A549 (cell line): ENCODE results near the gene MMP14. TPM values are rescaled to one million over a fixed set of nuclear protein-coding genes. Genes with fewer than 3 reads are reported as not detected.

ENCODE experiments used
- ATAC-seq, 2 experiments: fragments of 200-7000 bp in 1 of 2; fragments of >200 bp in 1 of 2; cut with Nextera tagmentation in 1 of 2; cut with Tn5 transposase in 1 of 2; 3 replicates each; pipeline versions ENCODE4 v1.8.0 to v1.9.1; 2018 to 2020; ENCODE audit warnings: mild to moderate bottlenecking in 1 of 2, moderate library complexity in 1 of 2
- CTCF ChIA-PET: fragments of 300-600 bp; sonication (Branson Sonifier 250); formaldehyde crosslinking; extraction: SDS; loops from one replicate; lab custom pipeline; 2021; ENCODE audit warnings: antibody characterized with exemption, inconsistent platforms; lab: Yijun Ruan, JAX
- POLR2A ChIA-PET: fragments of 350-600 bp; formaldehyde crosslinking; extraction: SDS; loops from one replicate; lab custom pipeline; 2021; ENCODE audit warnings: antibody characterized with exemption, inconsistent platforms; lab: Yijun Ruan, JAX
- DNase-seq, 2 experiments: peaks; one replicate each; pipeline versions ENCODE4 v3.0.0 to v3.0.0-alpha.2; 2011 to 2016; ENCODE audit warnings: low read depth in 1 of 2, low spot score in 1 of 2
- FAIRE-seq: peaks from 2 replicates; lab custom pipeline; 2011; peaks lifted over from hg19 to GRCh38; lab: Jason Lieb, UNC
- H3K27ac ChIP-seq, 2 experiments: fragments of >200 bp; sonication (Bioruptor Twin); formaldehyde crosslinking; 3 replicates each; pipeline ENCODE4 v1.5.1; 2016 to 2017
- H3K4me1 ChIP-seq: fragments of >200 bp; sonication (Bioruptor Twin); formaldehyde crosslinking; 3 replicates; pipeline ENCODE4 v1.6.1; 2016
- H3K4me2 ChIP-seq: fragments of >200 bp; sonication (Bioruptor Twin); formaldehyde crosslinking; 3 replicates; pipeline ENCODE4 v1.6.1; 2016
- H3K4me3 ChIP-seq: fragments of >200 bp; sonication (Bioruptor Twin); formaldehyde crosslinking; 3 replicates; pipeline ENCODE4 v1.5.1; 2016
- H3K9me3 ChIP-seq: fragments of >200 bp; sonication (Bioruptor Twin); formaldehyde crosslinking; 3 replicates; pipeline ENCODE4 v1.6.1; 2016
- BCL3 ChIP-seq: fragments of >200 bp; sonication (Bioruptor Twin); formaldehyde crosslinking; IDR thresholded peaks from 3 replicates; pipeline ENCODE4 v1.6.1; 2016
- BHLHE40 ChIP-seq: IDR thresholded peaks from 2 replicates; pipeline ENCODE4 v1.6.1; 2012; ENCODE audit warnings: low read depth, low read length, inconsistent platforms
- CBX2 ChIP-seq: fragments of 200-600 bp; sonication (generic); IDR thresholded peaks from 2 replicates; pipeline ENCODE4 v1.6.1; 2016; ENCODE audit warnings: low read depth, mild to moderate bottlenecking, borderline replicate concordance
- EHF ChIP-seq: fragments of 250-450 bp; sonication (Bioruptor Pico); IDR thresholded peaks from 2 replicates; pipeline ENCODE4 v1.5.0; 2020; ENCODE audit warnings: mild to moderate bottlenecking
- EHMT2 ChIP-seq: fragments of 200-600 bp; sonication (generic); IDR thresholded peaks from 2 replicates; pipeline ENCODE4 v1.6.1; 2016; ENCODE audit warnings: antibody characterized with exemption, low read depth, mild to moderate bottlenecking, moderate library complexity
- ESRRA ChIP-seq: fragments of 150-350 bp; IDR thresholded peaks from 2 replicates; pipeline ENCODE4 v1.6.1; 2014; ENCODE audit warnings: mild to moderate bottlenecking, low read length, borderline replicate concordance
- FOSL2 ChIP-seq, 2 experiments: fragments of 450-650 bp in 1 of 2; fragments of >200 bp in 1 of 2; sonication (Bioruptor Twin) in 1 of 2; formaldehyde crosslinking; IDR thresholded peaks; 2 replicates each; pipeline versions ENCODE4 v1.5.0 to v1.6.1; 2016 to 2020; ENCODE audit warnings: mild to moderate bottlenecking in 1 of 2, moderate library complexity in 1 of 2
- FOXS1 ChIP-seq: fragments of 250-450 bp; sonication (Bioruptor Pico); IDR thresholded peaks from 2 replicates; pipeline ENCODE4 v1.5.0; 2020; ENCODE audit warnings: mild to moderate bottlenecking, moderate library complexity
- HOXB13 ChIP-seq: fragments of 250-450 bp; sonication (Bioruptor Pico); IDR thresholded peaks from 2 replicates; pipeline ENCODE4 v1.5.0; 2020; ENCODE audit warnings: low read depth, mild to moderate bottlenecking, moderate library complexity
- HOXB5 ChIP-seq: fragments of 250-450 bp; sonication (Bioruptor Pico); IDR thresholded peaks from 2 replicates; pipeline ENCODE4 v1.5.0; 2020; ENCODE audit warnings: mild to moderate bottlenecking, moderate library complexity
- JUN ChIP-seq, 2 experiments: fragments of >200 bp; sonication (Bioruptor Twin); formaldehyde crosslinking; IDR thresholded peaks; 2 replicates in 1 of 2; 3 replicates in 1 of 2; pipeline ENCODE4 v1.6.1; 2016 to 2017
- JUNB ChIP-seq: fragments of >200 bp; sonication (Bioruptor Twin); formaldehyde crosslinking; IDR thresholded peaks from 2 replicates; pipeline ENCODE4 v1.6.1; 2016
- KDM1A ChIP-seq: fragments of 200-600 bp; sonication (generic); IDR thresholded peaks from 2 replicates; pipeline ENCODE4 v1.6.1; 2016; ENCODE audit warnings: low read depth, mild to moderate bottlenecking
- MAZ ChIP-seq: fragments of 150-350 bp; IDR thresholded peaks from 2 replicates; pipeline ENCODE4 v1.6.1; 2014; ENCODE audit warnings: antibody characterized with exemption, low read depth, low read length, borderline replicate concordance
- NPAS2 ChIP-seq: fragments of 250-450 bp; sonication (Bioruptor Pico); IDR thresholded peaks from 2 replicates; pipeline ENCODE4 v1.8.0; 2022; ENCODE audit warnings: mild to moderate bottlenecking, moderate library complexity, borderline replicate concordance
- NR3C1 ChIP-seq: fragments of >200 bp; sonication (Bioruptor Twin); formaldehyde crosslinking; IDR thresholded peaks from 3 replicates; pipeline ENCODE4 v1.6.1; 2017
- PHF8 ChIP-seq: fragments of 200-600 bp; sonication (generic); IDR thresholded peaks from 2 replicates; pipeline ENCODE4 v1.6.1; 2016; ENCODE audit warnings: low read depth, mild to moderate bottlenecking, antibody characterized with exemption, moderate library complexity, borderline replicate concordance
- RCOR1 ChIP-seq: fragments of 150-350 bp; IDR thresholded peaks from 2 replicates; pipeline ENCODE4 v1.6.1; 2014; ENCODE audit warnings: antibody characterized with exemption, low read length, low read depth
- RFX5 ChIP-seq: fragments of 450-650 bp; IDR thresholded peaks from 2 replicates; pipeline ENCODE4 v1.7.1; 2014; ENCODE audit warnings: antibody characterized with exemption, mild to moderate bottlenecking, moderate library complexity
- RNF2 ChIP-seq: fragments of 200-600 bp; sonication (generic); IDR thresholded peaks from 2 replicates; pipeline ENCODE4 v1.6.1; 2016; ENCODE audit warnings: low read depth, mild to moderate bottlenecking, antibody characterized with exemption, moderate library complexity, borderline replicate concordance
- SMC3 ChIP-seq: fragments of >200 bp; sonication (Bioruptor Twin); formaldehyde crosslinking; IDR thresholded peaks from 3 replicates; pipeline ENCODE4 v1.6.1; 2018; ENCODE audit warnings: inconsistent platforms
- SREBF2 ChIP-seq: fragments of 450-650 bp; IDR thresholded peaks from 2 replicates; pipeline ENCODE4 v1.6.1; 2014; ENCODE audit warnings: mild to moderate bottlenecking, moderate library complexity
- TFCP2L1 ChIP-seq: fragments of 250-450 bp; sonication (Bioruptor Pico); IDR thresholded peaks from 2 replicates; pipeline ENCODE4 v1.5.0; 2021; ENCODE audit warnings: mild to moderate bottlenecking
- WGBS: methylation state at CpG from one replicate; pipeline ENCODE4 v1.1.6; 2017; ENCODE audit errors: missing lambda C conversion rate; 5-methylcytosine and 5-hydroxymethylcytosine counted together
- polyA plus RNA-seq, 4 experiments: library from polyadenylated mRNA; depleted of rRNA in 3 of 4; stranded (reverse); fragments of >200 nt; fragmentation: RNase III in 1 of 4; extraction: RNeasy Plus Mini Kit Qiagen cat#74134 plus additional on column Dnase treatment in 1 of 4; gene quantifications; 2 replicates in 3 of 4; 3 replicates in 1 of 4; pipeline ENCODE4 v1.2.3, GENCODE V29; 2011 to 2017
- TF ChIP-seq, protein P1 (sequence below): fragments of 200-600 bp; sonication (generic); IDR thresholded peaks from 2 replicates; pipeline ENCODE4 v1.6.1; 2016; ENCODE audit warnings: antibody characterized with exemption, mild to moderate bottlenecking, moderate library complexity

Gene MMP14
- polyA plus RNA-seq, 2 of the 4 experiments (the other 2 are of a cell fraction) = 1.5 to 1.9 TPM

GRCh38 chr14:22865424-22866405 lies 29.3 kb downstream of the MMP14 start:
- Histone ChIP-seq H3K9me3 (peaks cover 16% of the 10 kb centered on the region), H3K27ac (no peak overlapping the region), H3K4me2 (no peak overlapping the region), H3K4me3 (no peak overlapping the region), H3K4me1 (peaks cover 12% of the 10 kb centered on the region)
- ATAC-seq (peak; percentile 52 to 56; a peak in 4 of 6 replicates), FAIRE-seq (no peak), DNase-seq (no peak)
- no peak for TF ChIP-seq EHMT2
- no peak for TF ChIP-seq MAZ
- no peak for TF ChIP-seq FOXS1 (CRISPR knock-in tag)
- TF ChIP-seq CBX2 = no peak
- TF ChIP-seq SREBF2 = no peak
- TF ChIP-seq RCOR1 = no peak
- no peak for TF ChIP-seq BCL3
- TF ChIP-seq KDM1A = no peak
- no peak for TF ChIP-seq SMC3
- no peak for TF ChIP-seq NPAS2 (CRISPR knock-in tag)
- no peak for TF ChIP-seq HOXB5 (CRISPR knock-in tag)
- TF ChIP-seq ESRRA = no peak
- no peak for TF ChIP-seq EHF
- no peak for TF ChIP-seq RFX5
- TF ChIP-seq BHLHE40 = no peak
- TF ChIP-seq, protein P1, sequence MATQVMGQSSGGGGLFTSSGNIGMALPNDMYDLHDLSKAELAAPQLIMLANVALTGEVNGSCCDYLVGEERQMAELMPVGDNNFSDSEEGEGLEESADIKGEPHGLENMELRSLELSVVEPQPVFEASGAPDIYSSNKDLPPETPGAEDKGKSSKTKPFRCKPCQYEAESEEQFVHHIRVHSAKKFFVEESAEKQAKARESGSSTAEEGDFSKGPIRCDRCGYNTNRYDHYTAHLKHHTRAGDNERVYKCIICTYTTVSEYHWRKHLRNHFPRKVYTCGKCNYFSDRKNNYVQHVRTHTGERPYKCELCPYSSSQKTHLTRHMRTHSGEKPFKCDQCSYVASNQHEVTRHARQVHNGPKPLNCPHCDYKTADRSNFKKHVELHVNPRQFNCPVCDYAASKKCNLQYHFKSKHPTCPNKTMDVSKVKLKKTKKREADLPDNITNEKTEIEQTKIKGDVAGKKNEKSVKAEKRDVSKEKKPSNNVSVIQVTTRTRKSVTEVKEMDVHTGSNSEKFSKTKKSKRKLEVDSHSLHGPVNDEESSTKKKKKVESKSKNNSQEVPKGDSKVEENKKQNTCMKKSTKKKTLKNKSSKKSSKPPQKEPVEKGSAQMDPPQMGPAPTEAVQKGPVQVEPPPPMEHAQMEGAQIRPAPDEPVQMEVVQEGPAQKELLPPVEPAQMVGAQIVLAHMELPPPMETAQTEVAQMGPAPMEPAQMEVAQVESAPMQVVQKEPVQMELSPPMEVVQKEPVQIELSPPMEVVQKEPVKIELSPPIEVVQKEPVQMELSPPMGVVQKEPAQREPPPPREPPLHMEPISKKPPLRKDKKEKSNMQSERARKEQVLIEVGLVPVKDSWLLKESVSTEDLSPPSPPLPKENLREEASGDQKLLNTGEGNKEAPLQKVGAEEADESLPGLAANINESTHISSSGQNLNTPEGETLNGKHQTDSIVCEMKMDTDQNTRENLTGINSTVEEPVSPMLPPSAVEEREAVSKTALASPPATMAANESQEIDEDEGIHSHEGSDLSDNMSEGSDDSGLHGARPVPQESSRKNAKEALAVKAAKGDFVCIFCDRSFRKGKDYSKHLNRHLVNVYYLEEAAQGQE = no peak
- no peak for TF ChIP-seq NR3C1
- TF ChIP-seq PHF8 = no peak
- CTCF ChIA-PET = interaction anchor here (0.6 to 15.1 kb wide), 12 partner anchors 9 to 310 kb away, joined by 3 to 146 read pairs (median 6); no protein-coding TSS in a partner anchor
- POLR2A ChIA-PET = no interaction called here
- WGBS = 64% methylated on average over 6 of the region's 6 CpGs

DNA sequence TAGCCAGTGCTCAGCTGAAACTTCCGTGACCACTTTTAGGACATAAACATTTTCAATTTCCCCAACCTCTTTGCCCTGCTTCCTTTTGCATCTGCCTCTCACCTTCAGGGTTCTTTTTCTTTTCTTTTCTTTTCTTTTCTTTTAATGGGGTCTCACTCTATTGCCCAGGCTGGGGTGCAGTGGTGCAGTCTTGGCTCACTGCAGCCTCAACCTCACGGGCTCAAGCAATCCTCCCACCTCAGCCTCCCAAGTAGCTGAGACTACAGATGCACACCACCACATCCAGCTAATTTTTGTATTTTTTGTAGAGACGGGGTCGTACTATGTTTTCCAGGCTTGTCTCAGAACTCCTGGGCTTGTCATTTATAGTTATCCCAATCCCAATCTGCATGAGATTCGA lies 30.5 kb downstream of the MMP14 start:
- Histone ChIP-seq H3K9me3 (peaks cover 5% of the 10 kb centered on the region), H3K4me2 (no peak overlapping the region), H3K4me1 (peaks cover 14% of the 10 kb centered on the region), H3K4me3 (no peak overlapping the region), H3K27ac (no peak overlapping the region)
- 93% methylated on average over 5 of the region's 5 CpGs for WGBS
- no peak for ATAC-seq
- DNase-seq = no peak
- ChIA-PET POLR2A (no interaction called here), CTCF (interaction anchor here (0.7 to 15.1 kb wide), 8 partner anchors 8 to 310 kb away, joined by 3 to 146 read pairs (median 5); no protein-coding TSS in a partner anchor)
- FAIRE-seq = no peak
- TF ChIP-seq HOXB5 (CRISPR knock-in tag) (no peak), RCOR1 (no peak), PHF8 (no peak), JUNB (no peak), TFCP2L1 (no peak), FOSL2 (IDR thresholded peaks at IDR 0.05) (no peak), FOSL2 (CRISPR knock-in tag; IDR thresholded peaks at IDR 0.05) (no peak), HOXB13 (CRISPR knock-in tag) (no peak), JUN (IDR thresholded peaks at IDR 0.05) (no peak), RNF2 (no peak)
